HEK293 (cell line): ENCODE measurements around the gene RASGRP1.

Source experiments
- CTCF ChIA-PET: fragments of 350-600 bp; formaldehyde crosslinking; extraction: SDS; loops from one replicate; lab custom pipeline; 2021; ENCODE audit warnings: antibody characterized with exemption; lab: Yijun Ruan, JAX
- POLR2A ChIA-PET: fragments of 300-600 bp; formaldehyde crosslinking; extraction: SDS; loops from one replicate; lab custom pipeline; 2020; ENCODE audit warnings: antibody characterized with exemption, inconsistent platforms; lab: Yijun Ruan, JAX
- H3K27ac ChIP-seq: fragments of 200-500 bp; sonication (Bioruptor generic); 2 replicates; pipeline ENCODE4 v1.5.1; 2014; ENCODE audit warnings: low read depth, low read length, control low read depth, inconsistent platforms; ENCODE audit errors: extremely low read depth
- H3K36me3 ChIP-seq, 2 experiments: fragments of 200-500 bp in 1 of 2; sonication (Bioruptor generic) in 1 of 2; 1 replicate in 1 of 2; 2 replicates in 1 of 2; pipeline ENCODE4 v1.5.1; 2014 to 2017; ENCODE audit warnings: inconsistent platforms in 2 of 2, low read length in 2 of 2; ENCODE audit not compliant: control insufficient read depth in 2 of 2, insufficient read depth in 1 of 2
- H3K4me1 ChIP-seq: fragments of 200-500 bp; sonication (Bioruptor generic); 2 replicates; pipeline ENCODE4 v1.5.1; 2014; ENCODE audit warnings: mild to moderate bottlenecking, low read length, inconsistent platforms; ENCODE audit not compliant: control insufficient read depth, insufficient read depth
- H3K4me3 ChIP-seq: 2 replicates; pipeline ENCODE4 v1.5.1; 2011; ENCODE audit warnings: low read depth, mild to moderate bottlenecking, control low read depth, low read length, moderate library complexity
- H3K9me3 ChIP-seq: fragments of 200-500 bp; sonication (Bioruptor generic); 2 replicates; pipeline ENCODE4 v1.5.1; 2014; ENCODE audit warnings: low read depth, low read length, inconsistent platforms; ENCODE audit not compliant: control insufficient read depth, insufficient read depth
- BCL11A ChIP-seq: fragments of 450-650 bp; formaldehyde crosslinking; IDR thresholded peaks from 2 replicates; pipeline ENCODE4 v1.5.1; 2016; ENCODE audit warnings: low read depth, missing biosample characterization, missing genetic modification characterization
- GLIS1 ChIP-seq: fragments of 450-650 bp; formaldehyde crosslinking; IDR thresholded peaks from 2 replicates; pipeline ENCODE4 v1.5.1; 2016; ENCODE audit warnings: missing biosample characterization, missing genetic modification characterization
- GLIS2 ChIP-seq: fragments of 450-650 bp; formaldehyde crosslinking; IDR thresholded peaks from 2 replicates; pipeline ENCODE4 v1.5.1; 2016; ENCODE audit warnings: missing biosample characterization, missing genetic modification characterization
- KLF1 ChIP-seq: fragments of 450-650 bp; formaldehyde crosslinking; IDR thresholded peaks from 2 replicates; pipeline ENCODE4 v1.5.1; 2016; ENCODE audit warnings: missing biosample characterization, missing genetic modification characterization
- YY2 ChIP-seq: fragments of 450-650 bp; formaldehyde crosslinking; IDR thresholded peaks from 2 replicates; pipeline ENCODE4 v1.5.1; 2016; ENCODE audit warnings: missing biosample characterization, missing genetic modification characterization
- ZNF10 ChIP-seq: fragments of 450-650 bp; formaldehyde crosslinking; IDR thresholded peaks from 2 replicates; pipeline ENCODE4 v1.5.1; 2017; ENCODE audit warnings: missing biosample characterization, missing genetic modification characterization
- ZNF239 ChIP-seq: fragments of 450-650 bp; formaldehyde crosslinking; IDR thresholded peaks from 2 replicates; pipeline ENCODE4 v1.5.1; 2016; ENCODE audit warnings: missing biosample characterization, missing genetic modification characterization
- ZNF266 ChIP-seq: fragments of 450-650 bp; formaldehyde crosslinking; IDR thresholded peaks from 2 replicates; pipeline ENCODE4 v1.5.1; 2016; ENCODE audit warnings: missing biosample characterization, missing genetic modification characterization, low read depth
- ZNF302 ChIP-seq: fragments of 450-650 bp; formaldehyde crosslinking; IDR thresholded peaks from 2 replicates; pipeline ENCODE4 v1.5.1; 2016; ENCODE audit warnings: missing biosample characterization, missing genetic modification characterization, low read depth
- ZNF324 ChIP-seq: fragments of 450-650 bp; formaldehyde crosslinking; IDR thresholded peaks from 2 replicates; pipeline ENCODE4 v1.5.1; 2016; ENCODE audit warnings: missing biosample characterization, missing genetic modification characterization
- ZNF335 ChIP-seq: fragments of 450-650 bp; formaldehyde crosslinking; conservative IDR thresholded peaks from 2 replicates; pipeline ENCODE4 v1.5.1; 2016; ENCODE audit warnings: missing biosample characterization, missing genetic modification characterization
- ZNF391 ChIP-seq: fragments of 450-650 bp; formaldehyde crosslinking; IDR thresholded peaks from 2 replicates; pipeline ENCODE4 v1.5.1; 2016; ENCODE audit warnings: low read depth, missing biosample characterization, missing genetic modification characterization, borderline replicate concordance
- ZNF398 ChIP-seq: fragments of 450-650 bp; formaldehyde crosslinking; IDR thresholded peaks from 2 replicates; pipeline ENCODE4 v1.5.1; 2017; ENCODE audit warnings: missing biosample characterization, missing genetic modification characterization
- ZNF416 ChIP-seq: fragments of 450-650 bp; formaldehyde crosslinking; IDR thresholded peaks from 2 replicates; pipeline ENCODE4 v1.5.1; 2016; ENCODE audit warnings: missing biosample characterization, missing genetic modification characterization
- ZNF426 ChIP-seq: fragments of 450-650 bp; formaldehyde crosslinking; IDR thresholded peaks from 2 replicates; pipeline ENCODE4 v1.5.1; 2017; ENCODE audit warnings: missing biosample characterization, missing genetic modification characterization, mild to moderate bottlenecking, inconsistent platforms, moderate library complexity
- ZNF549 ChIP-seq: fragments of 450-650 bp; IDR thresholded peaks from 2 replicates; pipeline ENCODE4 v1.5.1; 2018; ENCODE audit warnings: missing biosample characterization, missing genetic modification characterization, mild to moderate bottlenecking, inconsistent platforms, moderate library complexity
- ZNF585B ChIP-seq: fragments of 450-650 bp; formaldehyde crosslinking; IDR thresholded peaks from 2 replicates; pipeline ENCODE4 v1.5.1; 2016; ENCODE audit warnings: missing biosample characterization, missing genetic modification characterization
- ZNF610 ChIP-seq: fragments of 450-650 bp; formaldehyde crosslinking; IDR thresholded peaks from 2 replicates; pipeline ENCODE4 v1.5.1; 2016; ENCODE audit warnings: missing biosample characterization, missing genetic modification characterization, borderline replicate concordance
- ZNF629 ChIP-seq: fragments of 450-650 bp; formaldehyde crosslinking; IDR thresholded peaks from 2 replicates; pipeline ENCODE4 v1.5.1; 2017; ENCODE audit warnings: missing biosample characterization, missing genetic modification characterization
- ZNF654 ChIP-seq: fragments of 450-650 bp; formaldehyde crosslinking; IDR thresholded peaks from 2 replicates; pipeline ENCODE4 v1.5.1; 2016; ENCODE audit warnings: low read depth, missing biosample characterization, missing genetic modification characterization
- ZNF670 ChIP-seq: fragments of 450-650 bp; formaldehyde crosslinking; IDR thresholded peaks from 2 replicates; pipeline ENCODE4 v1.5.1; 2016; ENCODE audit warnings: missing biosample characterization, missing genetic modification characterization, low read depth
- ZNF768 ChIP-seq: fragments of 450-650 bp; formaldehyde crosslinking; IDR thresholded peaks from 2 replicates; pipeline ENCODE4 v1.5.1; 2018; ENCODE audit warnings: missing biosample characterization, mild to moderate bottlenecking, missing genetic modification characterization
- ZSCAN16 ChIP-seq: fragments of 450-650 bp; formaldehyde crosslinking; IDR thresholded peaks from 2 replicates; pipeline ENCODE4 v1.5.1; 2016; ENCODE audit warnings: missing biosample characterization, missing genetic modification characterization
- ZSCAN30 ChIP-seq: fragments of 450-650 bp; IDR thresholded peaks from 2 replicates; pipeline ENCODE4 v1.5.1; 2018; ENCODE audit warnings: missing biosample characterization, mild to moderate bottlenecking, missing genetic modification characterization, moderate library complexity
- TF ChIP-seq, protein P1 (sequence below): fragments of 450-650 bp; formaldehyde crosslinking; IDR thresholded peaks from 2 replicates; pipeline ENCODE4 v1.5.1; 2016; ENCODE audit warnings: missing biosample characterization, missing genetic modification characterization
- TF ChIP-seq, protein P2 (sequence below): fragments of 450-650 bp; formaldehyde crosslinking; IDR thresholded peaks from 2 replicates; pipeline ENCODE4 v1.5.1; 2016; ENCODE audit warnings: missing biosample characterization, missing genetic modification characterization

RASGRP1 gene

DNA sequence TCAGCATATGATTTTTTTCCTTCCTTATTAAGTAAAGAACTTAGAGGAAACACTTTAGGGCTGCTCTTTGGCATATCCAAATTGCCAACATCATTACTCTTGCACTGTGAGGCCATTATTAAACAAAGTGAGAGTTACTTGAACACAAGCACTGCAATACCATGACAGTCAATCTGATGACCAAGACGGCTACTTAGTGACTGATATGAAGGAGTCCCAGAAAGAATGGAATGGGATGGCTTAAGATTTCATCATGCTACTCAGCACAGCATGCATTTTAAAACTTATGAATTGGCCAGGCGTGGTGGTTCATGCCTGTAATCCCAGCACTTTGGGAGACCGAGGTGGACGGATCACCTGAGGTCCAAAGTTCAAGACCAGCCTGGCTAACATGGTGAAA is 55.5 kb downstream of the RASGRP1 start:
- CTCF ChIA-PET: interaction anchor here (0.6 kb wide), 1 partner anchor 175 kb away, joined by 4 read pairs; no protein-coding TSS in a partner anchor
- Histone ChIP-seq H3K36me3 (peaks cover 0 to 5% of the 10 kb centered on the region in 2 experiments; a peak in 2 of 3 replicates), H3K27ac (no peak overlapping the region), H3K9me3 (no peaks in the 10 kb centered on the region), H3K4me1 (no peaks in the 10 kb centered on the region), H3K4me3 (no peak overlapping the region)
- TF ChIP-seq ZNF239: no peak
- no peak for TF ChIP-seq ZNF10 (tag by site-specific recombination)
- TF ChIP-seq ZNF324 (tag by site-specific recombination): no peak
- TF ChIP-seq ZNF426 (tag by site-specific recombination): no peak
- no peak for TF ChIP-seq ZNF654 (tag by site-specific recombination)
- TF ChIP-seq GLIS1 (tag by site-specific recombination): no peak
- no peak for TF ChIP-seq ZSCAN16 (tag by site-specific recombination)
- no peak for TF ChIP-seq ZNF670 (tag by site-specific recombination)
- TF ChIP-seq ZNF335: no peak
- no peak for TF ChIP-seq KLF1 (tag by site-specific recombination)
- TF ChIP-seq ZNF629 (tag by site-specific recombination): no peak
- POLR2A ChIA-PET: no interaction called here

- H3K4me3 ChIP-seq: no peak overlapping the region
- no peaks in the 10 kb centered on the region for H3K4me1 ChIP-seq
- no peak for TF ChIP-seq GLIS2 (tag by site-specific recombination)
- no peak for TF ChIP-seq BCL11A (tag by site-specific recombination)
- TF ChIP-seq ZNF610 (tag by site-specific recombination): no peak
- no peak for TF ChIP-seq ZNF768 (tag by site-specific recombination)
- TF ChIP-seq, protein P1, sequence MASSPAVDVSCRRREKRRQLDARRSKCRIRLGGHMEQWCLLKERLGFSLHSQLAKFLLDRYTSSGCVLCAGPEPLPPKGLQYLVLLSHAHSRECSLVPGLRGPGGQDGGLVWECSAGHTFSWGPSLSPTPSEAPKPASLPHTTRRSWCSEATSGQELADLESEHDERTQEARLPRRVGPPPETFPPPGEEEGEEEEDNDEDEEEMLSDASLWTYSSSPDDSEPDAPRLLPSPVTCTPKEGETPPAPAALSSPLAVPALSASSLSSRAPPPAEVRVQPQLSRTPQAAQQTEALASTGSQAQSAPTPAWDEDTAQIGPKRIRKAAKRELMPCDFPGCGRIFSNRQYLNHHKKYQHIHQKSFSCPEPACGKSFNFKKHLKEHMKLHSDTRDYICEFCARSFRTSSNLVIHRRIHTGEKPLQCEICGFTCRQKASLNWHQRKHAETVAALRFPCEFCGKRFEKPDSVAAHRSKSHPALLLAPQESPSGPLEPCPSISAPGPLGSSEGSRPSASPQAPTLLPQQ: no peak
- no peak for TF ChIP-seq ZNF416 (tag by site-specific recombination)
- no peak for TF ChIP-seq ZNF266
- H3K36me3 ChIP-seq: peaks cover 0 to 5% of the 10 kb centered on the region in 2 experiments; a peak in 2 of 3 replicates
- H3K9me3 ChIP-seq: no peaks in the 10 kb centered on the region
- ChIA-PET POLR2A (no interaction called here), CTCF (no interaction called here)
- H3K27ac ChIP-seq: no peak overlapping the region
Observed at GRCh38 chr15:38508647-38509046, 56.0 kb downstream of the RASGRP1 start.

GRCh38 chr15:38507570-38507969 is 57.0 kb downstream of the RASGRP1 start:
- Histone ChIP-seq H3K9me3 (no peaks in the 10 kb centered on the region), H3K27ac (no peak overlapping the region), H3K4me1 (no peaks in the 10 kb centered on the region), H3K4me3 (no peak overlapping the region), H3K36me3 (peaks cover 0 to 11% of the 10 kb centered on the region in 2 experiments; a peak in 2 of 3 replicates)
- no peak for TF ChIP-seq ZSCAN30 (tag by site-specific recombination)
- POLR2A ChIA-PET: no interaction called here
- CTCF ChIA-PET: no interaction called here

- ChIA-PET CTCF (no interaction called here), POLR2A (no interaction called here)
- no peaks in the 10 kb centered on the region for H3K4me1 ChIP-seq
Observed at GRCh38 chr15:38506997-38507396, 57.6 kb downstream of the RASGRP1 start.

More at GRCh38 chr15:38506997-38507396, 57.6 kb downstream of the RASGRP1 start:
- Histone ChIP-seq H3K9me3 (no peaks in the 10 kb centered on the region), H3K4me3 (no peak overlapping the region), H3K27ac (no peak overlapping the region), H3K36me3 (peaks cover 0 to 13% of the 10 kb centered on the region in 2 experiments; a peak in 2 of 3 replicates)
- TF ChIP-seq ZNF391 (tag by site-specific recombination): no peak
- no peak for TF ChIP-seq ZNF302 (tag by site-specific recombination)
- TF ChIP-seq, protein P2, sequence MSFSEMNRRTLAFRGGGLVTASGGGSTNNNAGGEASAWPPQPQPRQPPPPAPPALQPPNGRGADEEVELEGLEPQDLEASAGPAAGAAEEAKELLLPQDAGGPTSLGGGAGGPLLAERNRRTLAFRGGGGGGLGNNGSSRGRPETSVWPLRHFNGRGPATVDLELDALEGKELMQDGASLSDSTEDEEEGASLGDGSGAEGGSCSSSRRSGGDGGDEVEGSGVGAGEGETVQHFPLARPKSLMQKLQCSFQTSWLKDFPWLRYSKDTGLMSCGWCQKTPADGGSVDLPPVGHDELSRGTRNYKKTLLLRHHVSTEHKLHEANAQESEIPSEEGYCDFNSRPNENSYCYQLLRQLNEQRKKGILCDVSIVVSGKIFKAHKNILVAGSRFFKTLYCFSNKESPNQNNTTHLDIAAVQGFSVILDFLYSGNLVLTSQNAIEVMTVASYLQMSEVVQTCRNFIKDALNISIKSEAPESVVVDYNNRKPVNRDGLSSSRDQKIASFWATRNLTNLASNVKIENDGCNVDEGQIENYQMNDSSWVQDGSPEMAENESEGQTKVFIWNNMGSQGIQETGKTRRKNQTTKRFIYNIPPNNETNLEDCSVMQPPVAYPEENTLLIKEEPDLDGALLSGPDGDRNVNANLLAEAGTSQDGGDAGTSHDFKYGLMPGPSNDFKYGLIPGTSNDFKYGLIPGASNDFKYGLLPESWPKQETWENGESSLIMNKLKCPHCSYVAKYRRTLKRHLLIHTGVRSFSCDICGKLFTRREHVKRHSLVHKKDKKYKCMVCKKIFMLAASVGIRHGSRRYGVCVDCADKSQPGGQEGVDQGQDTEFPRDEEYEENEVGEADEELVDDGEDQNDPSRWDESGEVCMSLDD (tag by site-specific recombination): no peak
- TF ChIP-seq ZNF398 (tag by site-specific recombination): no peak
- TF ChIP-seq ZNF585B: no peak
- no peak for TF ChIP-seq YY2 (tag by site-specific recombination)
- TF ChIP-seq ZNF549 (tag by site-specific recombination): no peak
